Measurements from ENCODE around the gene CCDC191.

The CCDC191 gene

GRCh38 chr3:114080201-114080600 is 23.9 kb upstream of the CCDC191 start:
- TF ChIP-seq GATA3 (IDR thresholded peaks at IDR 0.05; ENCODE audit: low read depth, low read length) = no peak
- no peak for TF ChIP-seq GATA2 (IDR thresholded peaks at IDR 0.05; ENCODE audit: low read depth, low read length)

- TF ChIP-seq GATA2 (IDR thresholded peaks at IDR 0.05; ENCODE audit: low read depth, low read length) = no peak
- TF ChIP-seq GATA3 (IDR thresholded peaks at IDR 0.05; ENCODE audit: low read depth, low read length) = no peak
These were observed 23.4 kb upstream of the CCDC191 start for GRCh38 chr3:114079761-114080160.

GRCh38 chr3:114078126-114078525 is 21.8 kb upstream of the CCDC191 start:
- TF ChIP-seq GATA3 (IDR thresholded peaks at IDR 0.05; ENCODE audit: low read depth, low read length) (no peak), GATA2 (IDR thresholded peaks at IDR 0.05; ENCODE audit: low read depth, low read length) (no peak)

- no peak for TF ChIP-seq GATA3 (IDR thresholded peaks at IDR 0.05; ENCODE audit: low read depth, low read length)
- no peak for TF ChIP-seq GATA2 (IDR thresholded peaks at IDR 0.05; ENCODE audit: low read depth, low read length)
These were observed 20.4 kb upstream of the CCDC191 start for GRCh38 chr3:114076711-114077110.

DNA sequence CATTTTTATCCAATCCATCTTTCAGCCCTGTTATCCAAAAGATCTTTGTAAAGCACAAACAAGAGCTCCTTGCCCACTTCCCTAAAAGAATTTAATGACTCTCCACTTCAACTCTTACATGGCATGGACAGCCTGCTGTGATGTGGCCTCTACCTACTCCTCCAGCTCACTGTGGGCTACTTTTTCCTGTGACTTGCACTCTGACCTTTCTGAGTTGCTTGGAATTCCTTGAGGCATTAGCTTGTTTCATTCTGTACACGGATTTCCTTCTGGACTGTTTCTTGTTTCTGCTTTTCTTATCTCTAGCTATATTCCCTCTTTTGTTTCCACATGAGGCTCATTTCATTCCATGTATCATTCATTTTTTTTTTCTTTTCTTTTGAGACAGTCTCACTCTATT is 15.5 kb upstream of the CCDC191 start:
- no peak for TF ChIP-seq GATA3 (IDR thresholded peaks at IDR 0.05; ENCODE audit: low read depth, low read length)
- no peak for TF ChIP-seq GATA2 (IDR thresholded peaks at IDR 0.05; ENCODE audit: low read depth, low read length)

- TF ChIP-seq GATA3 (IDR thresholded peaks at IDR 0.05; ENCODE audit: low read depth, low read length) = no peak
- TF ChIP-seq GATA2 (IDR thresholded peaks at IDR 0.05; ENCODE audit: low read depth, low read length) = no peak
These were observed 12.0 kb upstream of the CCDC191 start for GRCh38 chr3:114068336-114068735.

- no peak for TF ChIP-seq GATA2 (IDR thresholded peaks at IDR 0.05; ENCODE audit: low read depth, low read length)
These were observed 11.5 kb upstream of the CCDC191 start for GRCh38 chr3:114067804-114068203.

- no peak for TF ChIP-seq GATA2 (IDR thresholded peaks at IDR 0.05; ENCODE audit: low read depth, low read length)
- TF ChIP-seq GATA3 (IDR thresholded peaks at IDR 0.05; ENCODE audit: low read depth, low read length) = no peak
These were observed 4.8 kb upstream of the CCDC191 start for GRCh38 chr3:114060906-114061655.

- TF ChIP-seq GATA3 (IDR thresholded peaks at IDR 0.05; ENCODE audit: low read depth, low read length) (no peak), GATA2 (IDR thresholded peaks at IDR 0.05; ENCODE audit: low read depth, low read length) (no peak)
These were observed 2.3 kb upstream of the CCDC191 start for GRCh38 chr3:114058646-114059045.

- TF ChIP-seq GATA2 (IDR thresholded peaks at IDR 0.05; ENCODE audit: low read depth, low read length) = no peak
- TF ChIP-seq GATA3 (IDR thresholded peaks at IDR 0.05; ENCODE audit: low read depth, low read length) = no peak
These were observed 653 bp upstream of the CCDC191 start for GRCh38 chr3:114057011-114057347.

GRCh38 chr3:114052216-114052615 is 4.1 kb downstream of the CCDC191 start:
- TF ChIP-seq GATA2 (IDR thresholded peaks at IDR 0.05; ENCODE audit: low read depth, low read length) = no peak

GRCh38 chr3:114043205-114043604 is 13.1 kb downstream of the CCDC191 start:
- TF ChIP-seq GATA3 (IDR thresholded peaks at IDR 0.05; ENCODE audit: low read depth, low read length) (no peak), GATA2 (IDR thresholded peaks at IDR 0.05; ENCODE audit: low read depth, low read length) (no peak)

DNA sequence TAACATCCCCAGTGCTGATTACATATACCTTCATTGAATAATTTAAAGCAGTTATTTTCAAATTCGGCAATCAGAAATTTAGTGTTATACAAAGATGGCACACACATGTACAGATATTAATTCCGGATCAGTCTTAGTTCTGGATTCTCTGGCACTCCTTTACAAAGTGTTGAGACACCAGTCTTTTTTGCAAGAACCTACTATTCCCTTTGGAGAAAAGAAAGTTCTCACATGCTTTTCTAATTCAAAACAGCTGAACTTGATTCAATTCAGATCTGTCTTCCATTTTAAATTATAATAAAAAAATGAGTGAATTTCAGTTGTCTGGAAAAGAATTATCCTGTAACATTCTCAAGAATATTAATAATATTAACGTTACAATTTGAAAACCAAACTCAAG is 20.4 kb downstream of the CCDC191 start:
- no peak for TF ChIP-seq GATA3 (IDR thresholded peaks at IDR 0.05; ENCODE audit: low read depth, low read length)
- no peak for TF ChIP-seq GATA2 (IDR thresholded peaks at IDR 0.05; ENCODE audit: low read depth, low read length)

DNA sequence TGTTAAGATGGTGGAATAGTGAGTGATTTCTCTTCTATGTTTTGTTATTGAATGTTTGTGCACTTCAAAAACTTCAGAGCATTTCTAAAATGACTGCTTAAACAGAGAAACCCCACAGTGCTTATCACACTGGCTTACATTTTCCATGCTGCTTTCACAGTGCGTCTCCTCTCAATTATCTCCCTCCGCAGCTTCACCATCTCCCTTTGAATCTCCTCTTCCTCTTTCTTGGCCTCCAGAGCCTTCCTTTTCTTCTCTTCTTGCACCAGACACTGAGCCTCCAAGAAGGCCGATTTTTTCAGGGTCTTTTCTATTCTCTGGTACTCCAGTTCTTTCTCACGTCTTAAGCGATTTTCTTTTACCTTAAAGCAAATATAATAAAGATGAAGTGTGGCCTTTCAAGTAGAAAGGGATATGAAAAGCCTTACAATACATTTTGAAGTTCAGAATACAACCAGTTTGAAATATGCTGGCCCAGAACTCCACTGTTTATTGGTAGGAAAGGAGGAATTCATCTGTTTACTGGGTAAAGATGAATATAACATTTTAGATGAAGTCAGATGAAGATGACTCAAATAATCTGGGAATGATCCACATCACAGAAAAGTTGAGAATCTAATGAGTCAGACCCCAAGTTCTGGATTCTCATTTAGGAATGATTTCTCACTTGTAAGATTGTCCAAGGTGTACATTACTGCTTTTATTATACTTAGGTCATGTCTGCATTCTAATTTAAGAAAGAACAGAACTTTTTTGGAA is 21.4 kb downstream of the CCDC191 start:
- no peak for TF ChIP-seq GATA2 (IDR thresholded peaks at IDR 0.05; ENCODE audit: low read depth, low read length)
- no peak for TF ChIP-seq GATA3 (IDR thresholded peaks at IDR 0.05; ENCODE audit: low read depth, low read length)

GRCh38 chr3:114034211-114034610 is 22.1 kb downstream of the CCDC191 start:
- no peak for TF ChIP-seq GATA3 (IDR thresholded peaks at IDR 0.05; ENCODE audit: low read depth, low read length)

All from SH-SY5Y (cell line).